SK-N-MC (cell line): ENCODE measurements around the gene ZNF343.

Experiments
- EZH2 ChIP-seq: fragments of 200-600 bp; sonication (generic); IDR thresholded peaks from one replicate; pipeline ENCODE4 v1.6.1; 2017; ENCODE audit warnings: antibody characterized with exemption
- POLR2AphosphoS5 ChIP-seq: IDR thresholded peaks from 2 replicates; pipeline ENCODE4 v1.6.1; 2012; ENCODE audit warnings: mild to moderate bottlenecking, low read depth, low read length, borderline replicate concordance

DNA sequence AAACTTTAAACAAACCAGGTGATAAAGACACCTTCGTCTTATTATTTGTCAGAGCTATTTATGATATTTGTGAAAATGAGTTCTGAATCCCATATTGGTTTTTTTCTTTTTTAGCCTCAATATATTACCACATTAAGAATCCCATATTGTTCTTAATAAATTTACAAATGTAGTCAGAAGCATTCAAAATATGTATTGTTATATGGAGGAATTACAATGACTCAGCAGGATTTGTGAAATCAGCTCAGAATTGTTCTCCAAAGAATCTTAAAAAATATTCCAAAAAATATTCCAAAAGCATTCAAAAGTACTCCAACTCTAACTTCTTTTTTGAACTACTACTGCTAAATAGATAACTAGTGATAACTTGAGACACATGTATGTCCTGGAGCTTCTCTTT, 6.5 kb upstream of the ZNF343 start:
- TF ChIP-seq EZH2 (no peak), POLR2AphosphoS5 (no peak)
